ENCODE measurements around the gene DENND6A.
"Not testable (repeated sequence)": the region's sequence is repeated elsewhere in the genome, so short reads cannot be mapped to it uniquely, and the experiment has no call there.

The DENND6A gene

GRCh38 chr3:57696801-57697321 is 4.0 kb upstream of the DENND6A start:
- DNase-seq (ENCODE audit: low read depth, low spot score), result no peak

GRCh38 chr3:57694146-57694545 is 1.3 kb upstream of the DENND6A start:
- no peak for DNase-seq (ENCODE audit: low read depth, low spot score)

DNA sequence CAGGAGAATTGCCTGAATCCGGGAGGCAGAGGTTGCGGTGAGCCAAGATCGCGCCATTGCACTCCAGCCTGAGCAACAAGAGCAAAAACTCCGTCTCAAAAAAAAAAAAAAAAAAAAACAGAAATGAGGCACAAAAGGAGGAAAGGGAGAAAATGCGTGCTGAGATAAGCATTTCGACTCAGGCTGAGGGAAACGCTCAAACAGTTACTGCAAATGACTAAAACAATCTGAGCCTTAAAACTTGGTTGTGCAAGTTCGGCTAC is 813 bp downstream of the DENND6A start:
- DNase-seq (ENCODE audit: low read depth, low spot score), result not testable (repeated sequence)

GRCh38 chr3:57691411-57692132 is 1.3 kb downstream of the DENND6A start:
- DNase-seq (ENCODE audit: low read depth, low spot score), result no peak

DNA sequence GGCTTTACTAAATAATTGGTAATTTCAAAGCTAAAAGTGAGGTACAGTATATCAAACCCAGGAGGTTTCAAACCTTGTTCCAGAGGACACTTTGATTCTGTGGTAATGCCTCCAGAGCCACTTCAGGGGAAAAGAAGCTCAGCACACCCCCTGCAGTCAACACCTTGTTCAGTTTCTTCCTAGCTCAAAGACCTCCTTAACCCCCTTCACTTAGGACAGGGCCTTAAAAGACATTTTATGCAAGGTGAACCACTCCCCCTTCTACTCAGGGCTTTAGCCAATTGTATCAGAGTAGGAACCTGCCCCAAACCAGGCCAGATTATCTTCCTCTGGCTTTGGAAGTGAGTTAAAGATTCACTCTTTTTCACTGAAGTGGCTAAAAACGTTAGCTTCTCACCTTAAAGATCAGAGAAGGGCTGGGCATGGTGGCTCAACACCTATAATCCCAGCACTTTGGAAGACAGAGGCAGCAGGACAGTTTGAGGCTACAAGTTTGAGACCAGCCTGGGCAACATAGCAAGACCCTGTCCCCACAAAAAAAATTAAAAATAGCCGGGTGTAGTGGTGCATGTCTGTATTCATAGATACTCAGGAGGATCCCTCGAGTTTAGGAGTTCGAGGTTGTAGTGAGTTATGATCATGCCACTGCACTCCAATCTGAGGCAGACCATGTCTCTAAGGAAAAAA is 3.4 kb downstream of the DENND6A start:
- DNase-seq (ENCODE audit: low read depth, low spot score), result no peak

- no peak for DNase-seq (ENCODE audit: low read depth, low spot score)
Measured at GRCh38 chr3:57688291-57688690, 4.6 kb downstream of the DENND6A start.

- no peak for DNase-seq (ENCODE audit: low read depth, low spot score)
Measured at GRCh38 chr3:57683286-57683685, 9.6 kb downstream of the DENND6A start.

DNA sequence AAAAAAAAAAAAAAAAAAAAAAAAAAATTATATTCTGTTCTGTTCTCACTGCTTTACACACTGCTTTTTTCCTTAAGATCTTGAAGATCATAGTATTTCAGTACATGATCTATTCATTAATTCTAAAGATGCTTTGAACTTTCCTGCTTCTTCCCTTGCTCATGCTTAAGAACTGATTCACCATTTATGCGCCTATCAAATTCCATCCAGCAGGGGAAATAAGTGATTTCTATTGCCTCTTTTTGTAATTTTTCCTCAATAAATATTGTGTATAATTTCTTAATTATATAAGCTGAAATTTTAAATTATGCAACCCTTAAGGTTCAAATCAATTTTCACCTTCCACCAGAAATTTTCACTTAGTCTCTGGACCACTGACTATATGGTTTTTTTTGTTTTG is 10.6 kb downstream of the DENND6A start:
- no peak for DNase-seq (ENCODE audit: low read depth, low spot score)

DNA sequence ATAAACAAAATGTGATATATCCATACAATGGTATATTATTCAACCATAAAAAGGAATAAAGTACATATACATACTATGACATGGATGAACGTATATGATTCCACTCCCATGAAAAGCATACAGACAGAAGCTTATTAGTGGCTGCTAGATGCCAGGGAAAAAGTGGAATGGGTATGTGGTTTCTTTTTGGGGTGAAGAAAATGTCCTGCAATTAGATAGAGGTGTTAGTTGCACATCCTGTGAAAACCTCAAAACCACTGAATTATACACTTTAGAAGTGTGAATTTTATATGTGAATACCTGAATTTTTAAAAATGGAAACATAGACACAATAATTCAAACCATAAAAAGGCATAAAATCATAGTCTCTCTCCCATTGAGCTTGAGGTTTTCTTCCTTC is 11.2 kb downstream of the DENND6A start:
- no peak for DNase-seq (ENCODE audit: low read depth, low spot score)

DNA sequence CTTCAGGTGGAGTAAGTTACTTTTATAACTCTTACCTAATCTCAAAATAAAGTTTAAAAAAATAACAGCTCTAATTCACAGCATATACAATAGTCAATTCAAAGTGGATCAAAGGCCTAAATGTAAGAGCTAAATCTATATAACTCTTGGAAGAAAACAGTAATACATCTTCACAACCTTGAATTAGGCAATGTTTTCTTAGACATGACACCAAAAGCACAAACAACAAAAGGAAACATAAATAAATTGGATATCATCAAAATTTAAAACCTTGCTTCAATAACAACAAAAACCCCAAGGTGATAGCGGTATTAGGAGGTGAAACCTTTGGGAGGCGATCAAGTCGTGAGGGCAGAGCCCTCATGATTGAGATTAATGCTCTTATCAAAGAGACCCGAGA is 12.8 kb downstream of the DENND6A start:
- no peak for DNase-seq (ENCODE audit: low read depth, low spot score)

DNA sequence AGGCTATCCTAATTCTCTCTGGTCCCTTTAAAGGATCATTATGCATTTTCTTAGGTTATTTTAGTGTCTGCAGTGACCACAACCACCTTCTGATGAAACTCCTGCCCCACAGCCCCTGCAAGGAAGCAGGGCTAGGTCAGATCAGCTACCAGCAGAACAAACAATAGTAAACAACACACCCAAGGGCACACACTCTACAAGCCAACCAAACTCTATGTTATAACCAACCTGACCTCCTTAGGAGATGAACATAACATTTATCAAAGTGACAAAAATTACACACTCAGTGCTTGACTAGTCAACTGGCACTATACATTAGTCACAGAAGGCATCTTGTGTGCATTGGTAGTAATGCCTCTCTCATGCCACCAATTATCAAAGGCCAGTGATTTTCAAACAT is 17.3 kb downstream of the DENND6A start:
- no peak for DNase-seq (ENCODE audit: low read depth, low spot score)

GRCh38 chr3:57673156-57673555 is 19.7 kb downstream of the DENND6A start:
- no peak for DNase-seq (ENCODE audit: low read depth, low spot score)

DNA sequence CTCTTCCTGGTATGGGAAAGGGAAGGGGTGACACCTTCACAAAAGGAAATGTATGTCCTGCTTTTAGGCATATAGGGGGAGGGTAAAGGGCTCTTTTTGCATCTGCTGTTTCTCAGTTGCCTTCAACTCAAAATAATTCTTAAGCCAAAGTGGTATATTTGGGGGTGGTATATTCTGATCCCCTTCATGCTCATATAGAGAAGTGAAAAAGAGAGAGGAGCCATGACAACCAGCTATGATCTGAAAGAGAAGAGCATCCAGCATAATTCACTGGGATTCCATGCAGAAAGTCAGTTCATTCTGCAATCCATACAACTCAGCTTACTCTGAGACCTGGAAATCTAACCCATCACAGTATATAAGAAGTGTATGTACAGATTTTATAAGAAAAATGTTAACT is 22.3 kb downstream of the DENND6A start:
- no peak for DNase-seq (ENCODE audit: low read depth, low spot score)

DNA sequence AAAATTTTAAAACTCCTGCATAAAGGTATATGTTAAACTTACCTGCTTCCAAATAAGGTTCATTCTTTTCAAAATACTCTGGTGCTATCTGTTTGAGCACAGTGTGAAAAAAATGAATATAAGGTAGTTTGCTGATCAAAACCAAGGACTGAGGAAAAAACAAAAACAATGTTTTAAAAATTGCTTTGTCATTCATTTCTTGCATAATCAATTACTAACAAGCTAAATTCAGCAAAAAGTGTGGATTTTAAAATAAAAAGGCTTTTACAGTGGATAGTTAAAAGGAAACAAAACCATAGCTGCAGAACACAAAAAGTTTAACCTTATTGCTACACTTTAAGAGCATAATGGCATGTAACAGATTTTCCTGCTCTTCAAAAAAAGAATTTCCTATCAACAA is 31.5 kb downstream of the DENND6A start:
- DNase-seq (ENCODE audit: low read depth, low spot score), result no peak

- DNase-seq (ENCODE audit: low read depth, low spot score), result no peak
Measured at GRCh38 chr3:57659806-57660439, 33.0 kb downstream of the DENND6A start.

GRCh38 chr3:57659004-57659673 is 33.7 kb downstream of the DENND6A start:
- no peak for DNase-seq (ENCODE audit: low read depth, low spot score)

- DNase-seq (ENCODE audit: low read depth, low spot score), result no peak
Measured at GRCh38 chr3:57658536-57658935, 34.3 kb downstream of the DENND6A start.

DNA sequence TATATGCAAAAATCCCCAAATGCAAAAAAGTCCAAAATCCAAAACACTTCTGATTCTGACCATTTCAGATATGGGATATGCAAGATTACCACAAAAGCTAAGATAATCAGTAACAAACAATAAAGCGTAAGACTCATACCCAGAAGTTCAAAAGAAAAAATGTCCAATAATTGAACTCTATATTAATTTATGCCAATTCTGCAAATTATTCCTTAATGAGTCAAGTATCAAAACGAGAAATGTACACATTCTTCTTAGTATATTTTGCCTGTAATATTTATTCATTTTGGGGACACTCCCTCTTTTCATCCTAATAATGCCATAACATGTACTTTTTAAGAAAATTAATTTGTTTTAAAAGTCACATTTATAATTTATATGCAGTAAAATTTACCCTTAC is 37.1 kb downstream of the DENND6A start:
- no peak for DNase-seq (ENCODE audit: low read depth, low spot score)

- no peak for DNase-seq (ENCODE audit: low read depth, low spot score)
Measured at GRCh38 chr3:57654267-57654666, 38.6 kb downstream of the DENND6A start.

DNA sequence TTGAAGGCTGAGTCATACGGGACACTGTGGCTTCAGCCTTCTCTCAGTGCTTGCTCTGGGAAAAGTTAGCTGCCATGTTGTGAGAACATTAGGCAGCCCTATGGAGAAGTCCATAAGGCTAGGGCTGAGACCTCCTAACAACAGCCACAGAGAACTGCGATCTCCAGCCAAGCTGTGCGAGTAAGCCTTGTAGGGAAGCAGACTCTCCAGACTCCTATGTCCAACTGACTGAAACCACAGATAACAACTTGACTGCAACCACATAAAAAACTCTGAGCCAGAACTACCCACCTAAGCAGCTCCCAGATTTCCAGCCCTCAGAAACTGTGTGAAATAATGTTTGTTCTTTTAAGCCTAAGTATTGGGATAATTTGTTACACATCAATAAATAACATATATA is 40.7 kb downstream of the DENND6A start:
- DNase-seq (ENCODE audit: low read depth, low spot score), result no peak

DNA sequence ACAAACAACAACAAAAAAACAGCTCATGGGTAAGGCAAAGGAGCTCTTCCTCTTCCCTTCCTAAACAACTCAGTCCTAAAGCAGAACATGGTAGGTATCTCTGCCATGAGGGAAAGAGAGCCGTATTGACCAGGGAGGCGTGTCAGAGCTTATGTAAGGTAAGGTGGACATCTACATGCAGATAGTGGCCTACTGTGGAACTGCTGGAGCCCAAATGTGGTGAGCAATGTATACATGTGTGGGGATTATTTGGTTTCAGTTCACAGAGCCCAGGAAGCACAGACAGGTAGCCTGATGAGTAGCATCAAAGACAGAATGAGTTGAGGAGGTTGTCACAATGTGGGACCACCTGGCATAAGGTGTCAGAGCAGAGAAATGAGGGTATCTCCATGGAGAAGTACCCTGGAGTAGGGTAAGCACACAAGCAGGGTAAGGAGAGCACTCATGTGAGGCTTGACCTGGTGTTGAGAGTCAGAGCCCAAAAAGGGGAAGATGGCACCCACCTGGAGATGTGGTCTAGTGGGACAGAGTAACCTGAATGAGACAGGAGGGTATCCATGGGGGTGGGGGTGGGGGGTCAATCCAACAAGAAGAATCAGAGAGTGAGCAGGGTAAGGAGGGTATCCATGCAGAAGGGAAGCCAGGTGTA is 45.5 kb downstream of the DENND6A start:
- DNase-seq (ENCODE audit: low read depth, low spot score), result no peak

DNA sequence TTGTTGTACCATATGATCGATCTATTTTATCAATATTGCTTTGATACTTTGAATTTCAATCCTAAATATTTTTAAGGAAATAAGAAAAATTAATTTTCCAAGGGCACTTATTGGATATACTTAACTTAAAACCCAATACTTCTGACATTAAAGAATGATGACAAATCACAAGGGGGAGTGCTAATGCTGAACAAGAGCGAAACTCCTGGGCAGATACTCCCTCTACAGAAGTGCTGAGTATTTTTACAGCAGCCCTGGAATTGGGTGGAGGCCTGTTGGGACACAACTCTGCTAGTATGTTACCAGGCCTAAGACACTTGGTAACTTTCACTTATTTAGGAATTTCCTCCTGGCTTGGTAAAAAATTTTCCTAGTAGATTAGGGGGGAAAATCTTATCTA is 46.2 kb downstream of the DENND6A start:
- DNase-seq (ENCODE audit: low read depth, low spot score), result no peak
